Glutamatergic neuron (in vitro differentiated cells): ENCODE measurements around the gene NOTUM. TPM values are rescaled to one million over a fixed set of nuclear protein-coding genes. Genes with fewer than 3 reads are reported as not detected.
A peak's percentile ranks its signal among the peaks of the same experiment; 100 is the strongest.

Experiments used
- DNase-seq: peaks from one replicate; pipeline ENCODE4 v3.0.0; 2022
- H3K27ac Mint-ChIP-seq: one replicate; pipeline ENCODE4 v1.8.0; 2020; ENCODE audit warnings: mild to moderate bottlenecking, mixed read lengths, inconsistent platforms; ENCODE audit not compliant: unreplicated experiment
- H3K27me3 Mint-ChIP-seq: one replicate; pipeline ENCODE4 v1.8.0; 2020; ENCODE audit warnings: mild to moderate bottlenecking, moderate library complexity, mixed read lengths, inconsistent platforms; ENCODE audit not compliant: unreplicated experiment
- H3K36me3 Mint-ChIP-seq: one replicate; pipeline ENCODE4 v1.8.0; 2020; ENCODE audit warnings: mild to moderate bottlenecking, mixed read lengths, inconsistent platforms; ENCODE audit not compliant: unreplicated experiment
- H3K4me1 Mint-ChIP-seq: one replicate; pipeline ENCODE4 v1.8.0; 2020; ENCODE audit warnings: mild to moderate bottlenecking, low read depth, mixed read lengths, inconsistent platforms; ENCODE audit not compliant: unreplicated experiment
- H3K4me3 Mint-ChIP-seq: one replicate; pipeline ENCODE4 v1.8.0; 2020; ENCODE audit warnings: mild to moderate bottlenecking, mixed read lengths, inconsistent platforms; ENCODE audit not compliant: unreplicated experiment
- H3K9me3 Mint-ChIP-seq: one replicate; pipeline ENCODE4 v1.8.0; 2020; ENCODE audit warnings: mild to moderate bottlenecking, moderate library complexity, mixed read lengths, inconsistent platforms; ENCODE audit not compliant: unreplicated experiment
- CTCF ChIP-seq: fragments of 200-600 bp; sonication (generic); IDR thresholded peaks from one replicate; pipeline ENCODE4 v1.5.0; 2021; ENCODE audit not compliant: partially characterized antibody, unreplicated experiment
- total RNA-seq: library from RNA; stranded (reverse); fragmentation: NEBNext Ultra II Directional; extraction: Animal tissue kit (Norgen Biotek cat#: 25700); gene quantifications from one replicate; pipeline ENCODE4 v1.2.1, GENCODE V29; 2021; ENCODE audit not compliant: unreplicated experiment

Gene NOTUM
- total RNA-seq, 1 donor from 2014 or later: 39.8 TPM

- H3K4me3 Mint-ChIP-seq: no peak overlapping the region
- no peaks in the 10 kb centered on the region for H3K9me3 Mint-ChIP-seq
- no peak for TF ChIP-seq CTCF
- no peak for DNase-seq
- peaks cover 10% of the 10 kb centered on the region for H3K4me1 Mint-ChIP-seq
- H3K36me3 Mint-ChIP-seq: no peaks in the 10 kb centered on the region
- H3K27me3 Mint-ChIP-seq: peaks cover 12% of the 10 kb centered on the region
- no peak overlapping the region for H3K27ac Mint-ChIP-seq
Observed at GRCh38 chr17:81931557-81932332, 29.2 kb downstream of the NOTUM start.

- no peak for TF ChIP-seq CTCF
- Mint-ChIP-seq H3K27ac (no peak overlapping the region), H3K9me3 (peaks cover 4% of the 10 kb centered on the region), H3K36me3 (no peaks in the 10 kb centered on the region), H3K4me3 (peak overlapping the region; percentile 37), H3K4me1 (peaks cover 13% of the 10 kb centered on the region), H3K27me3 (peaks cover 16% of the 10 kb centered on the region)
- DNase-seq: no peak
Observed at GRCh38 chr17:81931189-81931556, 29.8 kb downstream of the NOTUM start.

- peaks cover 16% of the 10 kb centered on the region for H3K27me3 Mint-ChIP-seq
- no peak for DNase-seq
- H3K27ac Mint-ChIP-seq: no peak overlapping the region
- no peak for TF ChIP-seq CTCF
- H3K9me3 Mint-ChIP-seq: peaks cover 7% of the 10 kb centered on the region
- H3K4me3 Mint-ChIP-seq: peak overlapping the region; percentile 37
- peaks cover 17% of the 10 kb centered on the region for H3K4me1 Mint-ChIP-seq
- no peaks in the 10 kb centered on the region for H3K36me3 Mint-ChIP-seq
Observed at GRCh38 chr17:81930142-81931125, 30.6 kb downstream of the NOTUM start.

- TF ChIP-seq CTCF: no peak
- no peak for DNase-seq
- Mint-ChIP-seq H3K9me3 (peaks cover 8% of the 10 kb centered on the region), H3K27ac (no peak overlapping the region), H3K4me1 (peaks cover 20% of the 10 kb centered on the region), H3K27me3 (peaks cover 13% of the 10 kb centered on the region), H3K36me3 (no peaks in the 10 kb centered on the region), H3K4me3 (peak overlapping the region; percentile 21)
Observed at GRCh38 chr17:81929253-81930141, 31.5 kb downstream of the NOTUM start.
